H1 (cell line): Measurements from ENCODE around the gene C2CD4C.
"Not testable (repeated sequence)": the region's sequence is repeated elsewhere in the genome, so short reads cannot be mapped to it uniquely, and the experiment has no call there.

Experiments used
- EGR1 ChIP-seq: IDR thresholded peaks from 2 replicates; pipeline ENCODE4 v1.6.1; 2011; ENCODE audit warnings: low read depth, low read length, borderline replicate concordance
- EP300 ChIP-seq, 2 experiments: IDR thresholded peaks; 1 replicate in 1 of 2; 2 replicates in 1 of 2; pipeline ENCODE4 v1.6.1; 2011 to 2012; ENCODE audit warnings: low read depth in 2 of 2, low read length in 2 of 2, mild to moderate bottlenecking in 2 of 2, borderline replicate concordance in 1 of 2, inconsistent platforms in 1 of 2, moderate library complexity in 1 of 2
- SIN3A ChIP-seq, 2 experiments: IDR thresholded peaks in 1 of 2; conservative IDR thresholded peaks in 1 of 2; 2 replicates each; pipeline ENCODE4 v1.6.1; 2011 to 2012; ENCODE audit warnings: low read length in 2 of 2, improper control_type of control experiment in 1 of 2, low read depth in 1 of 2, mild to moderate bottlenecking in 1 of 2
- USF2 ChIP-seq: IDR thresholded peaks from 2 replicates; pipeline ENCODE4 v1.6.1; 2011; ENCODE audit warnings: low read length, improper control_type of control experiment
- TF ChIP-seq, protein P1 (sequence below), 3 experiments: IDR thresholded peaks; 1 replicate in 2 of 3; 2 replicates in 1 of 3; pipeline versions ENCODE4 v1.5.1 to v1.6.1; 2011; ENCODE audit warnings: low read length in 3 of 3, mild to moderate bottlenecking in 3 of 3, inconsistent platforms in 2 of 3, low read depth in 1 of 3, moderate library complexity in 1 of 3; ENCODE audit not compliant: insufficient read depth in 1 of 3; ENCODE audit errors: control extremely low read depth in 1 of 3
- TF ChIP-seq, protein P2 (sequence below): IDR thresholded peaks from 2 replicates; pipeline ENCODE4 v1.6.1; 2012; ENCODE audit warnings: inconsistent platforms

- TF ChIP-seq, protein P1, sequence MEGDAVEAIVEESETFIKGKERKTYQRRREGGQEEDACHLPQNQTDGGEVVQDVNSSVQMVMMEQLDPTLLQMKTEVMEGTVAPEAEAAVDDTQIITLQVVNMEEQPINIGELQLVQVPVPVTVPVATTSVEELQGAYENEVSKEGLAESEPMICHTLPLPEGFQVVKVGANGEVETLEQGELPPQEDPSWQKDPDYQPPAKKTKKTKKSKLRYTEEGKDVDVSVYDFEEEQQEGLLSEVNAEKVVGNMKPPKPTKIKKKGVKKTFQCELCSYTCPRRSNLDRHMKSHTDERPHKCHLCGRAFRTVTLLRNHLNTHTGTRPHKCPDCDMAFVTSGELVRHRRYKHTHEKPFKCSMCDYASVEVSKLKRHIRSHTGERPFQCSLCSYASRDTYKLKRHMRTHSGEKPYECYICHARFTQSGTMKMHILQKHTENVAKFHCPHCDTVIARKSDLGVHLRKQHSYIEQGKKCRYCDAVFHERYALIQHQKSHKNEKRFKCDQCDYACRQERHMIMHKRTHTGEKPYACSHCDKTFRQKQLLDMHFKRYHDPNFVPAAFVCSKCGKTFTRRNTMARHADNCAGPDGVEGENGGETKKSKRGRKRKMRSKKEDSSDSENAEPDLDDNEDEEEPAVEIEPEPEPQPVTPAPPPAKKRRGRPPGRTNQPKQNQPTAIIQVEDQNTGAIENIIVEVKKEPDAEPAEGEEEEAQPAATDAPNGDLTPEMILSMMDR (IDR thresholded peaks at IDR 0.05; ENCODE audit: control extremely low read depth in 1 of 3, insufficient read depth in 1 of 3, low read depth in 1 of 3, low read length in 3 of 3): not testable (repeated sequence)
- TF ChIP-seq EP300 (IDR thresholded peaks at IDR 0.05; ENCODE audit: borderline replicate concordance in 1 of 2, low read depth in 2 of 2, low read length in 2 of 2); SIN3A (conservative IDR thresholded peaks at IDR 0.05 in 1 of 2, IDR thresholded peaks at IDR 0.05 in 1 of 2; ENCODE audit: low read depth in 1 of 2, low read length in 2 of 2); USF2; EGR1: not testable (repeated sequence)
- TF ChIP-seq, protein P2, sequence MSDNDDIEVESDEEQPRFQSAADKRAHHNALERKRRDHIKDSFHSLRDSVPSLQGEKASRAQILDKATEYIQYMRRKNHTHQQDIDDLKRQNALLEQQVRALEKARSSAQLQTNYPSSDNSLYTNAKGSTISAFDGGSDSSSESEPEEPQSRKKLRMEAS: not testable (repeated sequence)
These were observed 53.4 kb downstream of the C2CD4C start for GRCh38 chr19:355536-355935.
